A549 (cell line): ENCODE measurements around the gene ZFP92. TPM values are rescaled to one million over a fixed set of nuclear protein-coding genes. Genes with fewer than 3 reads are reported as not detected.

Experiments
- ATAC-seq, 2 experiments: fragments of 200-7000 bp in 1 of 2; fragments of >200 bp in 1 of 2; cut with Nextera tagmentation in 1 of 2; cut with Tn5 transposase in 1 of 2; 3 replicates each; pipeline versions ENCODE4 v1.8.0 to v1.9.1; 2018 to 2020; ENCODE audit warnings: mild to moderate bottlenecking in 1 of 2, moderate library complexity in 1 of 2
- CTCF ChIA-PET: fragments of 300-600 bp; sonication (Branson Sonifier 250); formaldehyde crosslinking; extraction: SDS; loops from one replicate; lab custom pipeline; 2021; ENCODE audit warnings: antibody characterized with exemption, inconsistent platforms; lab: Yijun Ruan, JAX
- POLR2A ChIA-PET: fragments of 350-600 bp; formaldehyde crosslinking; extraction: SDS; loops from one replicate; lab custom pipeline; 2021; ENCODE audit warnings: antibody characterized with exemption, inconsistent platforms; lab: Yijun Ruan, JAX
- DNase-seq, 2 experiments: peaks; one replicate each; pipeline versions ENCODE4 v3.0.0 to v3.0.0-alpha.2; 2011 to 2016; ENCODE audit warnings: low read depth in 1 of 2, low spot score in 1 of 2
- FAIRE-seq: peaks from 2 replicates; lab custom pipeline; 2011; peaks lifted over from hg19 to GRCh38; lab: Jason Lieb, UNC
- H3K27ac ChIP-seq, 2 experiments: fragments of >200 bp; sonication (Bioruptor Twin); formaldehyde crosslinking; 3 replicates each; pipeline ENCODE4 v1.5.1; 2016 to 2017
- H3K4me1 ChIP-seq: fragments of >200 bp; sonication (Bioruptor Twin); formaldehyde crosslinking; 3 replicates; pipeline ENCODE4 v1.6.1; 2016
- H3K4me2 ChIP-seq: fragments of >200 bp; sonication (Bioruptor Twin); formaldehyde crosslinking; 3 replicates; pipeline ENCODE4 v1.6.1; 2016
- H3K4me3 ChIP-seq: fragments of >200 bp; sonication (Bioruptor Twin); formaldehyde crosslinking; 3 replicates; pipeline ENCODE4 v1.5.1; 2016
- H3K9me3 ChIP-seq: fragments of >200 bp; sonication (Bioruptor Twin); formaldehyde crosslinking; 3 replicates; pipeline ENCODE4 v1.6.1; 2016
- BHLHE40 ChIP-seq: IDR thresholded peaks from 2 replicates; pipeline ENCODE4 v1.6.1; 2012; ENCODE audit warnings: low read depth, low read length, inconsistent platforms
- CBX2 ChIP-seq: fragments of 200-600 bp; sonication (generic); IDR thresholded peaks from 2 replicates; pipeline ENCODE4 v1.6.1; 2016; ENCODE audit warnings: low read depth, mild to moderate bottlenecking, borderline replicate concordance
- CHD4 ChIP-seq: fragments of 200-600 bp; sonication (generic); IDR thresholded peaks from 2 replicates; pipeline ENCODE4 v1.6.1; 2016; ENCODE audit warnings: antibody characterized with exemption, mild to moderate bottlenecking, borderline replicate concordance
- EHF ChIP-seq: fragments of 250-450 bp; sonication (Bioruptor Pico); IDR thresholded peaks from 2 replicates; pipeline ENCODE4 v1.5.0; 2020; ENCODE audit warnings: mild to moderate bottlenecking
- EHMT2 ChIP-seq: fragments of 200-600 bp; sonication (generic); IDR thresholded peaks from 2 replicates; pipeline ENCODE4 v1.6.1; 2016; ENCODE audit warnings: antibody characterized with exemption, low read depth, mild to moderate bottlenecking, moderate library complexity
- EP300 ChIP-seq, 2 experiments: fragments of >200 bp; sonication (Bioruptor Twin); formaldehyde crosslinking; IDR thresholded peaks; 2 replicates in 1 of 2; 3 replicates in 1 of 2; pipeline ENCODE4 v1.6.1; 2016 to 2017
- ESRRA ChIP-seq: fragments of 150-350 bp; IDR thresholded peaks from 2 replicates; pipeline ENCODE4 v1.6.1; 2014; ENCODE audit warnings: mild to moderate bottlenecking, low read length, borderline replicate concordance
- FOSL2 ChIP-seq, 2 experiments: fragments of 450-650 bp in 1 of 2; fragments of >200 bp in 1 of 2; sonication (Bioruptor Twin) in 1 of 2; formaldehyde crosslinking; IDR thresholded peaks; 2 replicates each; pipeline versions ENCODE4 v1.5.0 to v1.6.1; 2016 to 2020; ENCODE audit warnings: mild to moderate bottlenecking in 1 of 2, moderate library complexity in 1 of 2
- FOXS1 ChIP-seq: fragments of 250-450 bp; sonication (Bioruptor Pico); IDR thresholded peaks from 2 replicates; pipeline ENCODE4 v1.5.0; 2020; ENCODE audit warnings: mild to moderate bottlenecking, moderate library complexity
- GATA3 ChIP-seq: IDR thresholded peaks from 2 replicates; pipeline ENCODE4 v1.6.1; 2012; ENCODE audit warnings: borderline replicate concordance
- HDAC2 ChIP-seq: fragments of 200-600 bp; sonication (generic); IDR thresholded peaks from 2 replicates; pipeline ENCODE4 v1.6.1; 2016
- JUN ChIP-seq, 2 experiments: fragments of >200 bp; sonication (Bioruptor Twin); formaldehyde crosslinking; IDR thresholded peaks; 2 replicates in 1 of 2; 3 replicates in 1 of 2; pipeline ENCODE4 v1.6.1; 2016 to 2017
- JUNB ChIP-seq: fragments of >200 bp; sonication (Bioruptor Twin); formaldehyde crosslinking; IDR thresholded peaks from 2 replicates; pipeline ENCODE4 v1.6.1; 2016
- KDM5A ChIP-seq: fragments of 200-600 bp; sonication (generic); IDR thresholded peaks from 2 replicates; pipeline ENCODE4 v1.6.1; 2016; ENCODE audit warnings: antibody characterized with exemption, mild to moderate bottlenecking
- MAFK ChIP-seq: fragments of 450-650 bp; IDR thresholded peaks from 2 replicates; pipeline ENCODE4 v1.6.1; 2014; ENCODE audit not compliant: partially characterized antibody
- NPAS2 ChIP-seq: fragments of 250-450 bp; sonication (Bioruptor Pico); IDR thresholded peaks from 2 replicates; pipeline ENCODE4 v1.8.0; 2022; ENCODE audit warnings: mild to moderate bottlenecking, moderate library complexity, borderline replicate concordance
- NR3C1 ChIP-seq: fragments of >200 bp; sonication (Bioruptor Twin); formaldehyde crosslinking; IDR thresholded peaks from 3 replicates; pipeline ENCODE4 v1.6.1; 2017
- POLR2AphosphoS2 ChIP-seq: conservative IDR thresholded peaks from 2 replicates; pipeline ENCODE4 v1.6.1; 2012; ENCODE audit warnings: low read length, improper control_type of control experiment, inconsistent platforms
- RARB ChIP-seq: fragments of 250-450 bp; sonication (Bioruptor Pico); IDR thresholded peaks from 2 replicates; pipeline ENCODE4 v1.8.0; 2021; ENCODE audit warnings: mild to moderate bottlenecking, moderate library complexity
- RCOR1 ChIP-seq: fragments of 150-350 bp; IDR thresholded peaks from 2 replicates; pipeline ENCODE4 v1.6.1; 2014; ENCODE audit warnings: antibody characterized with exemption, low read length, low read depth
- SREBF2 ChIP-seq: fragments of 450-650 bp; IDR thresholded peaks from 2 replicates; pipeline ENCODE4 v1.6.1; 2014; ENCODE audit warnings: mild to moderate bottlenecking, moderate library complexity
- TP53 ChIP-seq: fragments of 250-450 bp; sonication (Bioruptor Pico); IDR thresholded peaks from 2 replicates; pipeline ENCODE4 v1.5.0; 2021; ENCODE audit warnings: mild to moderate bottlenecking, moderate library complexity
- ZFP36 ChIP-seq: fragments of 450-650 bp; IDR thresholded peaks from 2 replicates; pipeline ENCODE4 v1.6.1; 2014; ENCODE audit warnings: borderline replicate concordance; ENCODE audit not compliant: partially characterized antibody
- ZSCAN20 ChIP-seq: fragments of 250-450 bp; sonication (Bioruptor Pico); IDR thresholded peaks from 2 replicates; pipeline ENCODE4 v1.8.0; 2022; ENCODE audit warnings: mild to moderate bottlenecking, moderate library complexity
- WGBS: methylation state at CpG from one replicate; pipeline ENCODE4 v1.1.6; 2017; ENCODE audit errors: missing lambda C conversion rate; 5-methylcytosine and 5-hydroxymethylcytosine counted together
- polyA minus RNA-seq: library from RNA; depleted of rRNA, polyadenylated mRNA; stranded (reverse); fragments of >200 nt; gene quantifications from 2 replicates; pipeline ENCODE4 v1.2.3, GENCODE V29; 2011; rRNA and poly(A)+ RNA removed
- polyA plus RNA-seq, 4 experiments: library from polyadenylated mRNA; depleted of rRNA in 3 of 4; stranded (reverse); fragments of >200 nt; fragmentation: RNase III in 1 of 4; extraction: RNeasy Plus Mini Kit Qiagen cat#74134 plus additional on column Dnase treatment in 1 of 4; gene quantifications; 2 replicates in 3 of 4; 3 replicates in 1 of 4; pipeline ENCODE4 v1.2.3, GENCODE V29; 2011 to 2017
- TF ChIP-seq, protein P1 (sequence below): IDR thresholded peaks from 2 replicates; pipeline ENCODE4 v1.6.1; 2012; ENCODE audit warnings: low read depth, borderline replicate concordance
- TF ChIP-seq, protein P2 (sequence below): IDR thresholded peaks from 2 replicates; pipeline ENCODE4 v1.6.1; 2012
- TF ChIP-seq, protein P3 (sequence below): fragments of 250-450 bp; sonication (Bioruptor Pico); IDR thresholded peaks from 2 replicates; pipeline ENCODE4 v1.5.0; 2020; ENCODE audit warnings: low read depth, mild to moderate bottlenecking, moderate library complexity
- TF ChIP-seq, protein P4 (sequence below): fragments of >200 bp; sonication (Bioruptor Twin); formaldehyde crosslinking; IDR thresholded peaks from 3 replicates; pipeline ENCODE4 v1.6.1; 2016

The ZFP92 gene, protein sequence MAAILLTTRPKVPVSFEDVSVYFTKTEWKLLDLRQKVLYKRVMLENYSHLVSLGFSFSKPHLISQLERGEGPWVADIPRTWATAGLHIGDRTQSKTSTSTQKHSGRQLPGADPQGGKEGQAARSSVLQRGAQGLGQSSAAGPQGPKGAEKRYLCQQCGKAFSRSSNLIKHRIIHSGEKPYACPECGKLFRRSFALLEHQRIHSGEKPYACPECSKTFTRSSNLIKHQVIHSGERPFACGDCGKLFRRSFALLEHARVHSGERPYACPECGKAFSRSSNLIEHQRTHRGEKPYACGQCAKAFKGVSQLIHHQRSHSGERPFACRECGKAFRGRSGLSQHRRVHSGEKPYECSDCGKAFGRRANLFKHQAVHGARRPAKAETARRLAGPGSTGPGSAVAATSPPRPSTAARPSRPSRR
- polyA plus RNA-seq (2011; rRNA removed) (0.47 and 0.54 TPM in 2 replicates), polyA plus RNA-seq (2017; fragmentation: RNase III; extraction: RNeasy Plus Mini Kit Qiagen cat#74134 plus additional on column Dnase treatment) (0.66 to 0.70 TPM (median 0.66 TPM) in 3 replicates), polyA minus RNA-seq (0.41 and 0.73 TPM in 2 replicates)
- 0.25 and 0.35 TPM in 2 replicates for polyA plus RNA-seq (2012; cell fraction: cytosol; rRNA removed)
- 0.88 and 0.96 TPM in 2 replicates for polyA plus RNA-seq (2012; cell fraction: nucleus; rRNA removed)

DNA sequence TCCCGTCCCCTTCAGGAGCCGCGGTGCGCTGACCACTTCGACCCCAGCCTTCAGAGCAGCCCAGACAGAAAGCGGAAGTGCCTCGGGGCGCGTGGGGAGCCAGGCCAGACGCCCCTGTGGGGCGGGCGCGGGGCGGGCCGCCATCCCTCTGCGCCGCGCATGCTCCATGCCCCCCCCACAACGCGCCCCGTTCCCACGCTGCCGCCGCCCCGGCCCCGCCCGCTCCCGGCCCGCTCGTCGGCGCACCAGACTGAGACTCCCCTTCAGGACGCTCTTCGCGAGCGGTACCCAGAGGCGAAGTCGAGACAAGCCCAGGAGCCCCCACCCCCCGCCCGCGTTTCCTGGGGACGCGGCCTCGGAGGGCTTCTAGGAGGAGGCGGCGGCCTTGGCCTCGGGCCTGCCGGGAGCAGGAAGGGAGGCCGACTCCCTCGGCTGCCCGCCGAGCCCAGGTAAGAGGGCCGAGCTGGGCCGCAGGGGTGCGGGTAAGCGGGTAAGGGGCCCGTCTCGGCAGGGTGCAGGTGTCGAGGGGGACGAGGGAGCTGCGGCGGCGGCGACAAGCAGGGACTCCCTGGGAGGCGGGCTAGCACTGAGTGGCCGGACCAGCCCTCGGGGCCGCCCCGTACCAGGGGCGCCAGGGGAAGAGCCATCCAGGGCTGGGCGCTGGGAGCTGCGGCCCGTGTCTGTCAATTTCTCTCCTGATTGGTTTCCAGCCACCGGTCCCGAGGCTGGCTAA is at the start of gene ZFP92:
Gene ZFP92, plus strand, starts transcription at position 218 of the 733 bp plus-strand sequence. CDS start 6,851 bp downstream, outside the sequence.
- ChIA-PET CTCF (no interaction called here), POLR2A (no interaction called here)

DNA sequence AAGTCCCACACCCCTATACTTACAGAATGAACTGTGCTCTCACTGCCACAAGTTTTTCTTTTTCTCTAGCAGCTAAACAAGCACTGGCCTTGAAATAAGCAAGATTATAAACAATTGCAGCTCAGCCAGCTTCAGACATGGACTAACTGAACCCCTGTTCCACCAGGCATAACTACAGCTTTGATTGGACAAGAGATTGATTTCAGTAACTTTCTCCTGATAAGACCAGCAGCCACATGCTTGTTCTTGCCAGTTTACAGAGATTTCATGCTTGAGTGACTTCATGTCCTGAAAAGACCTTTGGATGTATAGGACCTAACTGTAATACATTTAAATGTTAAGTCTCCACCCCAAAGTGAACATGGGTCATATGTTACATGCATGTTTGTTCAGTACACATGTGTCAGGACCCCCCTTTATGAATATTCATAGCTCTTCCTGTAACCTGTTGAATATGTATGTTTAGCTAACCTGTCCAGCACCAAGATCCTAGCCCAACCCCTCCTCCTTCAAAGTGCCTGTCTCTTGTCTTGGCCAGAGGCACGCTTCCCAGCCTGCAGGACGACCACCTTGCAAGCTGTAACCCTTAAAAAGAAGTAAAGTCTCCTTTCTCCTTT is 49.4 kb upstream of the ZFP92 start:
- FAIRE-seq (no peak), DNase-seq (no peak), ATAC-seq (no peak)
- H3K27ac ChIP-seq = no peak overlapping the region
- no peak overlapping the region for H3K4me3 ChIP-seq
- POLR2A ChIA-PET = no interaction called here
- CTCF ChIA-PET = interaction anchor here (0.7 kb wide), 1 partner anchor 13 kb away, joined by 3 read pairs; no protein-coding TSS in a partner anchor
- no peak overlapping the region for H3K4me2 ChIP-seq
- 6% methylated on average over 2 of the region's 2 CpGs for WGBS
- TF ChIP-seq, protein P1, sequence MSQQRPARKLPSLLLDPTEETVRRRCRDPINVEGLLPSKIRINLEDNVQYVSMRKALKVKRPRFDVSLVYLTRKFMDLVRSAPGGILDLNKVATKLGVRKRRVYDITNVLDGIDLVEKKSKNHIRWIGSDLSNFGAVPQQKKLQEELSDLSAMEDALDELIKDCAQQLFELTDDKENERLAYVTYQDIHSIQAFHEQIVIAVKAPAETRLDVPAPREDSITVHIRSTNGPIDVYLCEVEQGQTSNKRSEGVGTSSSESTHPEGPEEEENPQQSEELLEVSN = no peak
- TF ChIP-seq BHLHE40 (no peak), CBX2 (no peak), EHF (CRISPR knock-in tag) (no peak), ZSCAN20 (CRISPR knock-in tag) (no peak), CHD4 (no peak), EP300 (IDR thresholded peaks at IDR 0.05) (no peak), JUNB (no peak), NPAS2 (CRISPR knock-in tag) (no peak), MAFK (no peak), RARB (CRISPR knock-in tag) (no peak), ESRRA (no peak), FOXS1 (CRISPR knock-in tag) (no peak), HDAC2 (no peak), POLR2AphosphoS2 (no peak)
- TF ChIP-seq, protein P2, sequence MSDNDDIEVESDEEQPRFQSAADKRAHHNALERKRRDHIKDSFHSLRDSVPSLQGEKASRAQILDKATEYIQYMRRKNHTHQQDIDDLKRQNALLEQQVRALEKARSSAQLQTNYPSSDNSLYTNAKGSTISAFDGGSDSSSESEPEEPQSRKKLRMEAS = no peak
- no peaks in the 10 kb centered on the region for H3K9me3 ChIP-seq
- no peaks in the 10 kb centered on the region for H3K4me1 ChIP-seq

More for the DNA sequence above, at the start of gene ZFP92:
- peak; percentile 76 for TF ChIP-seq ZFP36
- no peak for TF ChIP-seq TP53
- H3K4me3 ChIP-seq = peak within 1 kb of the TSS; percentile 50
- no peaks in the 10 kb centered on the region for H3K9me3 ChIP-seq
- H3K27ac ChIP-seq = peak within 1 kb of the TSS; percentile 57 to 81; a peak in 5 of 6 replicates
- no peaks in the 10 kb centered on the region for H3K4me1 ChIP-seq
- H3K4me2 ChIP-seq = peak within 1 kb of the TSS; percentile 80
- WGBS = 40% methylated on average over 3 of the region's 75 CpGs
- DNase-seq (no peak), FAIRE-seq (no peak), ATAC-seq (peak in 1 of 2 experiments; percentile 65; a peak in 4 of 6 replicates)

DNA sequence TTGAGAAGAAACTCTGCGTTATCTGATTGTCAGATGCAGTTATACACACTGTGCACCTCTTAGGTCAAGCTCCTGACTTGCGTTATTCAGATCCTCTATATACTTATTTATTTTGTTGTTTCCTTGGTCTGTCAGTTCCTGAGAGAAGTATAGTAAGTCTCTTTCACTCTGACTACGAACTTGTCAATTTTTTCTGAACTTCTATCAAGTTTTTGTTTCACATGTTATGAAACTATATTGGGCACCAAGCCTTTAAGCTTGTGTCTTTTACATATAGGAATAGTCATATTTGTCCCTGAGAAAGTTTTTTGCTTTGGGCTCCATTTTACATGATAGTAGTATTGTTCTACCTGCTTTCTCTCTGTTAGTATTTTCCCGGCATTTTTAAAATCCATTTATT is 45.6 kb upstream of the ZFP92 start:
- no peak for ATAC-seq
- WGBS = 58% methylated on average over 4 of the region's 4 CpGs
- Histone ChIP-seq H3K27ac (no peak overlapping the region), H3K4me2 (no peak overlapping the region), H3K4me3 (no peak overlapping the region), H3K9me3 (no peaks in the 10 kb centered on the region), H3K4me1 (no peaks in the 10 kb centered on the region)
- peak; percentile 84 for FAIRE-seq
- POLR2A ChIA-PET = no interaction called here
- TF ChIP-seq SREBF2 (no peak), GATA3 (no peak), BHLHE40 (no peak), FOSL2 (IDR thresholded peaks at IDR 0.05) (no peak), FOSL2 (CRISPR knock-in tag; IDR thresholded peaks at IDR 0.05) (no peak), NR3C1 (no peak), JUN (IDR thresholded peaks at IDR 0.05) (no peak), RCOR1 (no peak), EHMT2 (no peak), KDM5A (no peak)
- TF ChIP-seq, protein P3, sequence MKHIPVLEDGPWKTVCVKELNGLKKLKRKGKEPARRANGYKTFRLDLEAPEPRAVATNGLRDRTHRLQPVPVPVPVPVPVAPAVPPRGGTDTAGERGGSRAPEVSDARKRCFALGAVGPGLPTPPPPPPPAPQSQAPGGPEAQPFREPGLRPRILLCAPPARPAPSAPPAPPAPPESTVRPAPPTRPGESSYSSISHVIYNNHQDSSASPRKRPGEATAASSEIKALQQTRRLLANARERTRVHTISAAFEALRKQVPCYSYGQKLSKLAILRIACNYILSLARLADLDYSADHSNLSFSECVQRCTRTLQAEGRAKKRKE (CRISPR knock-in tag) = no peak
- TF ChIP-seq, protein P4, sequence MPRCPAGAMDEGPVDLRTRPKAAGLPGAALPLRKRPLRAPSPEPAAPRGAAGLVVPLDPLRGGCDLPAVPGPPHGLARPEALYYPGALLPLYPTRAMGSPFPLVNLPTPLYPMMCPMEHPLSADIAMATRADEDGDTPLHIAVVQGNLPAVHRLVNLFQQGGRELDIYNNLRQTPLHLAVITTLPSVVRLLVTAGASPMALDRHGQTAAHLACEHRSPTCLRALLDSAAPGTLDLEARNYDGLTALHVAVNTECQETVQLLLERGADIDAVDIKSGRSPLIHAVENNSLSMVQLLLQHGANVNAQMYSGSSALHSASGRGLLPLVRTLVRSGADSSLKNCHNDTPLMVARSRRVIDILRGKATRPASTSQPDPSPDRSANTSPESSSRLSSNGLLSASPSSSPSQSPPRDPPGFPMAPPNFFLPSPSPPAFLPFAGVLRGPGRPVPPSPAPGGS = no peak
- CTCF ChIA-PET = no interaction called here
- DNase-seq = no peak
